GM12878 (cell line): Measurements from ENCODE around the gene RUBCNL. TPM values are rescaled to one million over a fixed set of nuclear protein-coding genes. Genes with fewer than 3 reads are reported as not detected.

Source experiments
- ATAC-seq: fragments of 200-7000 bp; cut with Tn5 transposase; 3 replicates; pipeline ENCODE4 v1.9.1; 2020; ENCODE audit warnings: mild to moderate bottlenecking, moderate library complexity
- BruUV-seq: library from RNA; stranded (reverse); fragments of 400-500 nt; replicated peaks from 2 replicates; lab custom pipeline; 2021; lab: Mats Ljungman, UMichigan
- CTCF ChIA-PET: fragments of 300-600 bp; sonication (Branson Sonifier 250); formaldehyde crosslinking; extraction: SDS; loops from one replicate; lab custom pipeline; 2021; ENCODE audit warnings: inconsistent platforms; lab: Yijun Ruan, JAX
- POLR2A ChIA-PET: fragments of 350-600 bp; formaldehyde crosslinking; extraction: SDS; loops from one replicate; lab custom pipeline; 2021; ENCODE audit warnings: inconsistent platforms; lab: Charles Lee
- RAD21 ChIA-PET: fragments of 300-600 bp; sonication (Branson Sonifier 250); formaldehyde crosslinking; loops from one replicate; lab custom pipeline; 2023; ENCODE audit warnings: antibody characterized with exemption; ENCODE audit not compliant: unreplicated experiment; lab: Charles Lee
- SMC1A ChIA-PET: fragments of 300-600 bp; sonication (Branson Sonifier 250); formaldehyde crosslinking; loops from one replicate; lab custom pipeline; 2023; ENCODE audit not compliant: unreplicated experiment, uncharacterized antibody; lab: Charles Lee
- DNase-seq: peaks from one replicate; pipeline ENCODE4 v3.0.0-alpha.2; 2011; ENCODE audit warnings: low read depth, low spot score
- FAIRE-seq: peaks from 3 replicates; lab custom pipeline; 2011; peaks lifted over from hg19 to GRCh38; lab: Jason Lieb, UNC
- H2AFZ ChIP-seq: 2 replicates; pipeline ENCODE4 v1.6.0; 2011; ENCODE audit warnings: low read depth, low read length, control low read depth; ENCODE audit not compliant: control insufficient read depth
- H3K27ac ChIP-seq: 2 replicates; pipeline ENCODE4 v1.5.1; 2011; ENCODE audit warnings: control low read depth; ENCODE audit not compliant: control insufficient read depth, insufficient read depth
- H3K27me3 ChIP-seq, 2 experiments: replicated peaks in 1 of 2; 2 replicates each; pipeline versions ENCODE4 v1.6.0 to v1.6.1; 2011; ENCODE audit warnings: low read length in 1 of 2; ENCODE audit not compliant: control insufficient read depth in 2 of 2, insufficient read depth in 2 of 2
- H3K36me3 ChIP-seq, 2 experiments: 2 replicates each; pipeline ENCODE4 v1.5.1; 2011; ENCODE audit warnings: low read length in 1 of 2; ENCODE audit not compliant: control insufficient read depth in 2 of 2, insufficient read depth in 2 of 2
- H3K4me1 ChIP-seq: 2 replicates; pipeline ENCODE4 v1.6.1; 2011; ENCODE audit warnings: mild to moderate bottlenecking, low read length, moderate library complexity, mixed read lengths; ENCODE audit not compliant: control insufficient read depth, insufficient read depth
- H3K4me2 ChIP-seq: 2 replicates; pipeline ENCODE4 v1.6.0; 2011; ENCODE audit warnings: control low read depth; ENCODE audit not compliant: control insufficient read depth, insufficient read depth
- H3K4me3 ChIP-seq: fragments of 200-600 bp; sonication (generic); 2 replicates; pipeline ENCODE4 v1.5.1; 2016
- H3K79me2 ChIP-seq: 2 replicates; pipeline ENCODE4 v1.6.0; 2011; ENCODE audit warnings: low read length; ENCODE audit not compliant: control insufficient read depth, insufficient read depth
- H3K9ac ChIP-seq: 2 replicates; pipeline ENCODE4 v1.8.0; 2011; ENCODE audit warnings: low read length, control low read depth, mixed read lengths; ENCODE audit not compliant: control insufficient read depth, insufficient read depth
- H3K9me3 ChIP-seq: replicated peaks from 3 replicates; pipeline ENCODE4 v1.5.1; 2011; ENCODE audit warnings: mild to moderate bottlenecking, low read length; ENCODE audit not compliant: control insufficient read depth, insufficient read depth
- H4K20me1 ChIP-seq: 2 replicates; pipeline ENCODE4 v1.6.0; 2011; ENCODE audit not compliant: control insufficient read depth, insufficient read depth
- ATF2 ChIP-seq: IDR thresholded peaks from 2 replicates; pipeline ENCODE4 v1.6.1; 2012; ENCODE audit warnings: low read length, inconsistent platforms
- BCLAF1 ChIP-seq: fragments of 450-650 bp; IDR thresholded peaks from 2 replicates; pipeline ENCODE4 v1.6.1; 2017; ENCODE audit warnings: antibody characterized with exemption, mild to moderate bottlenecking, moderate library complexity
- CHD4 ChIP-seq: fragments of 200-600 bp; sonication (generic); IDR thresholded peaks from 2 replicates; pipeline ENCODE4 v1.6.1; 2016; ENCODE audit warnings: mild to moderate bottlenecking
- DPF2 ChIP-seq: fragments of 450-650 bp; IDR thresholded peaks from 2 replicates; pipeline ENCODE4 v1.6.1; 2017; ENCODE audit warnings: mild to moderate bottlenecking
- NBN ChIP-seq: fragments of 450-650 bp; IDR thresholded peaks from 2 replicates; pipeline ENCODE4 v1.6.1; 2016
- NFIC ChIP-seq: IDR thresholded peaks from 2 replicates; pipeline ENCODE4 v1.6.1; 2012; ENCODE audit warnings: low read depth, mild to moderate bottlenecking, inconsistent platforms, low read length, moderate library complexity
- NRF1 ChIP-seq: conservative IDR thresholded peaks from 2 replicates; pipeline ENCODE4 v1.6.1; 2011; ENCODE audit warnings: mild to moderate bottlenecking, low read depth, low read length, improper control_type of control experiment
- PKNOX1 ChIP-seq: fragments of 450-650 bp; IDR thresholded peaks from 2 replicates; pipeline ENCODE4 v1.6.1; 2016; ENCODE audit warnings: mild to moderate bottlenecking
- SMARCA5 ChIP-seq: fragments of 450-650 bp; IDR thresholded peaks from 2 replicates; pipeline ENCODE4 v1.6.1; 2017; ENCODE audit warnings: mild to moderate bottlenecking
- SUZ12 ChIP-seq: fragments of 200-600 bp; sonication (generic); IDR thresholded peaks from one replicate; pipeline ENCODE4 v1.6.1; 2018; ENCODE audit warnings: antibody characterized with exemption, mild to moderate bottlenecking; ENCODE audit not compliant: unreplicated experiment
- USF1 ChIP-seq: IDR thresholded peaks from 2 replicates; pipeline ENCODE4 v1.6.1; 2011; ENCODE audit warnings: borderline replicate concordance, low read depth, mild to moderate bottlenecking, moderate library complexity, mixed read lengths, low read length; ENCODE audit not compliant: insufficient read depth; ENCODE audit errors: extremely low read length
- YBX1 ChIP-seq: fragments of 450-650 bp; IDR thresholded peaks from 2 replicates; pipeline ENCODE4 v1.6.1; 2016; ENCODE audit warnings: antibody characterized with exemption
- ZBTB11 ChIP-seq: fragments of 450-650 bp; formaldehyde crosslinking; IDR thresholded peaks from 2 replicates; pipeline ENCODE4 v1.5.0; 2022; ENCODE audit warnings: mild to moderate bottlenecking, missing genetic modification characterization
- ZNF622 ChIP-seq: fragments of 450-650 bp; IDR thresholded peaks from 2 replicates; pipeline ENCODE4 v1.6.1; 2017; ENCODE audit warnings: mild to moderate bottlenecking, inconsistent platforms
- WGBS: methylation state at CpG from one replicate; pipeline ENCODE4 v1.1.6; 2016; ENCODE audit warnings: low lambda C conversion rate; ENCODE audit not compliant: insufficient replicate concordance, insufficient coverage; ENCODE audit errors: missing lambda C conversion rate; 5-methylcytosine and 5-hydroxymethylcytosine counted together
- in situ Hi-C: fragments of 300-500 bp; cut with MboI; formaldehyde crosslinking; loops from 9 replicates; pipeline ENCODE4 v1.14.3; 2018; ENCODE audit warnings: mixed read lengths
- intact Hi-C: fragments of 100-400 bp; cut with micrococcal nuclease; formaldehyde crosslinking; loops from one replicate; pipeline ENCODE4 v1.14.2; 2022; ENCODE audit not compliant: unreplicated experiment
- polyA plus RNA-seq, 11 experiments: library from polyadenylated mRNA; depleted of rRNA in 4 of 11; unstranded in 6 of 11; stranded (reverse) in 5 of 11; fragments of >200 nt; fragmentation: Nextera tagmentation in 4 of 11; fragmentation: Illumina TruSeq in 1 of 11; extraction: Ambion mirVana in 4 of 11; extraction: Trizol in 1 of 11; gene quantifications; 1 replicate in 1 of 11; 2 replicates in 10 of 11; pipeline versions ENCODE4 v1.2.1 to v1.2.3, GENCODE V29; 2011 to 2016; ENCODE audit warnings: inconsistent platforms in 2 of 11, missing spikeins in 2 of 11, low read depth in 1 of 11
- total RNA-seq, 4 experiments: library from RNA; depleted of rRNA in 3 of 4; stranded (reverse); fragments of >200 nt in 3 of 4; fragmentation: Illumina TruSeq in 1 of 4; extraction: Trizol in 1 of 4; gene quantifications; 2 replicates each; pipeline versions ENCODE4 v1.2.1 to v1.2.3, GENCODE V29; 2013 to 2021

The RUBCNL gene
- total and polyA plus RNA-seq, 10 of the 15 experiments (the other 5 are each of a cell fraction or from before 2014, with no cell fraction given): 0.71 to 51.9 (median 38.2) TPM

GRCh38 chr13:46310066-46310465 is 77.0 kb downstream of the RUBCNL start (continued):
- TF ChIP-seq BCLAF1: no peak
- TF ChIP-seq, all 136 proteins: peak for 0

GRCh38 chr13:46307554-46307953 is 79.5 kb downstream of the RUBCNL start:
- H2AFZ ChIP-seq: no peak overlapping the region
- intact Hi-C loops: no loop called here
- no peak for TF ChIP-seq SUZ12
- TF ChIP-seq USF1: no peak
- no peak for TF ChIP-seq NFIC
- no peak for TF ChIP-seq ATF2
- no peak for TF ChIP-seq YBX1
- no peak for TF ChIP-seq NBN
- no peak for TF ChIP-seq NRF1
- no peak for TF ChIP-seq DPF2
- no peak for TF ChIP-seq SMARCA5
- TF ChIP-seq ZBTB11 (CRISPR knock-in tag): no peak
- no peak for TF ChIP-seq CHD4
- no peak for TF ChIP-seq ZNF622
- TF ChIP-seq PKNOX1: no peak
- CTCF ChIA-PET: no interaction called here
- 92% methylated on average over 1 of the region's 1 CpG for WGBS
- H3K4me1 ChIP-seq: no peaks in the 10 kb centered on the region
- no peak overlapping the region for H3K4me2 ChIP-seq
- ATAC-seq (no peak), DNase-seq (no peak), FAIRE-seq (no peak)
- POLR2A ChIA-PET: no interaction called here
- BruUV-seq: no TSS peak
- no peak overlapping the region for H3K4me3 ChIP-seq
- no peaks in the 10 kb centered on the region for H3K27me3 ChIP-seq
- RAD21 ChIA-PET: no interaction called here
- H3K27ac ChIP-seq: no peak overlapping the region
- no peaks in the 10 kb centered on the region for H3K9me3 ChIP-seq
- in situ Hi-C loops: no loop called here
- H3K9ac ChIP-seq: no peak overlapping the region
- H3K79me2 ChIP-seq: no peaks in the 10 kb centered on the region
- no peaks in the 10 kb centered on the region for H3K36me3 ChIP-seq
- no peaks in the 10 kb centered on the region for H4K20me1 ChIP-seq
- SMC1A ChIA-PET: interaction anchor here (0.7 kb wide), 1 partner anchor 31 kb away, joined by 3 read pairs; no protein-coding TSS in a partner anchor
